Stimulated activated CD4-positive, alpha-beta T cell treated with anti-CD3 and anti-CD28 coated beads, TNF-alpha, amount 100 ng/mL, for 4 hours (primary cell): Measurements from ENCODE around the gene EVPL.

Source experiments
- DNase-seq, 3 experiments: peaks; one replicate each; pipeline ENCODE4 v3.0.0-alpha.2; 2020; ENCODE audit warnings: low read depth in 3 of 3

Gene EVPL

DNA sequence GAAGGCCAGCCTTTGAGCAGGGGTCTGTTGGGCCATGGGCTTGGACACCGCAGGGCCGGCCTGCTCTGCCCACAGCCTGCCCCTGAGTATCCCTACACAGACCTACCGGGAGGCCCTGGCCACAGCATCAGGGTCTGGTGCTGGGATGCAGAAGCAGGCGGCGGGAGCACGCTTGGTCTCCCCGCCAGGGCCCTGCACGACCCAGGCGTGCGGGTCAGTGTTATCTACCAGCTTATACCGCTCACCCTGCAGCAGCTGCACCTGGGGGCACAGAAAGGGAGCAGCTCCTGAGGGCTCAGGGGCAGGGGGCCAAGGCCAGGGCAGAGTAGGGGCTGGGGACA lies 8.8 kb downstream of the EVPL start:
- DNase-seq: no peak

DNA sequence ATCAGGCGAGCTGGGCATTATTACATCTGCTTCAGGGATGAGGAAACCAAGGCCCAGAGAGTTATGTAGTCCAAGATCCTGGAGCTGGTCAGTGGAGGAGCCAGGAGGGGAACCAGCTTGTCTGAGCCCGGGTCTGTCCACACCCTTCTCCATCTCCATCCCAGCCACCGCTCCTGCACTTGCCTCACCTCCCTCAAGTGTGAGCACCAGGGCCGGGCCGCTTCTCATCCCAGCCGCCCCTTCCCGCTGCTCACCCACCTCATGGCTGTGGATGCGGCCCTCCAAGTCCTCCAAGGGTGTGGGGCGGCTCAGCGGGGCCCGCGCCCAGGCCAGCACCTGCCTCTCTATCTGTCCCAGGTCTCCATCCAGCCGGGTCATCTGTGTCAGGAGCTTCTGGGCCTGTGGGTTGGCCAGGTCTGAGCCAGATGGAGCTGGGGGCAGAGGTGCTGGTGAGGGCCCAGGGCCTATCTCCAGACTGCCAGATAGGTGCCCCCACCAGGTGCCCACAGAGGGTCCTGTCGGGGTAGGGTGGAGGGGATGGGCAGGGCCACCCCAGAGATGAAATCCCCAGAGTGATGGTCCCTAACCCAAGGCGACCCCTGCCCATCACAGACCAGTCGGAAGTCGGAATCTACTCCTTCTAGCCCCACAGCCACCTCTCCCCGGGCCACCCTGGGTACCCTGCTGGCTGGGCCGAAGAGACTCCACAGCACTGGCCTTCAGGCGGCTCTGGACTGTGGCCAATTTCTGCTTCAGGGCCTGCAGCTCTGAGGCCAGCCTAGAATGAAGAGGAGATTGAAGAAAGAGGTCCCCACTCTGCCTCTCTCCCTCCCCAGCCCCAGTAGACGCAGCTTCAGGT lies 9.4 kb downstream of the EVPL start:
- no peak for DNase-seq

DNA sequence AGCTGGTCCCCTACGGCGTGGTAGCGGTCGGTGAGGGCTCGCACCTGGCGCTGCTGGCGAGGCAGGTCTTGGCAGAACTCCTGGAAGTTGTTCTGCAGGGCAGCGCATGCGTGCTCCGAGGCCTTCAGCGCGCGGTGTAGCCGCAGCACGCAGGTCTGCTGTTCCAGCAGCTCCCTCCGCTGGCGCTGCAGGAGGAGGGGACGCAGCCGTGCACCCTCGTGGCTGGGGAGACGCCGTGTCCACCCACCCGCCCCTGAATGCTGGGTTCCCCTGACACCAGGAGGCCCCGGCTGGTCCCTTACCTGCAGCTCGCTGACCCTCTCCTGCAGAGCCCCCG lies 12.2 kb downstream of the EVPL start:
- DNase-seq: no peak

DNA sequence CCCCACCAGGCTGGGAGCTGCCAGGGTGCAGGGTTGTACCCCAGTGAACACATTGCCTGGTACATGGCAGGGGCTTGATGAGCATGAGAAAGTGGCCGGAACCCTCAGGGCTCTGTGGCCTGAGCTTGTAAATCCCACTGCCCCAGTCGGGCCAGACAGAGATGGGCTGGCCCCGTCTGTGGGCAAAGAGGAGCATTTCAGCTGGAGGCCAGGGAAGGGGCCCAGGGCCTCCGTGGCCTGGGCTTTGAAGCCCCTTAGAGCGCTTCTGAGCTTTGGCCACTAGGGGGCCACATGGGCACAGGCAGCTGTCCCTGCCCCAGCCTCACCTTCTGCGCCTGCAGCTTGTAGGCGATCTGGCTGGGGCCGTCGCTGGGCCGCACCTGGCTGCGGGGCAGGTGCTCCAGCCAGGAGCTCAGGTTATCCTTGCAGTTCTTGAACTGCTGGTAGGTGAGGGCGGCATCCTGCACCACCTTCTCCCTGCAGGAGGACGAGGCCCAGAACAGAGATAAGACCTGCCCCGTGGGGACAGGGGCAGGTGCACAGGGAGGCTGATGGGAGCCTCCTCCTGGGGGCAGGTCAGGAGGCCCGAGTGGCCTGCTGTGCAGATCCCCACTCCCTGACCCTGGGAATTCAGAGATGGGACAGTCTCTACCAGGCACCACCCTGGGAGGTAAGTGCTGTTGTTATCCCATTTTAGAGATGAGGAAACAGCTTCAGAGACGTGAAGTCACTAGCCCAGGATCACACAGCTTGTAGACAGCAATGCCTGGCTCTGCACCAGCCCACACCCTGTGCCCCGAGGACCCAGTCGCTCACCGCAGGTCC lies 12.8 kb downstream of the EVPL start:
- DNase-seq: peak; percentile 56 to 63 (median 60)

DNA sequence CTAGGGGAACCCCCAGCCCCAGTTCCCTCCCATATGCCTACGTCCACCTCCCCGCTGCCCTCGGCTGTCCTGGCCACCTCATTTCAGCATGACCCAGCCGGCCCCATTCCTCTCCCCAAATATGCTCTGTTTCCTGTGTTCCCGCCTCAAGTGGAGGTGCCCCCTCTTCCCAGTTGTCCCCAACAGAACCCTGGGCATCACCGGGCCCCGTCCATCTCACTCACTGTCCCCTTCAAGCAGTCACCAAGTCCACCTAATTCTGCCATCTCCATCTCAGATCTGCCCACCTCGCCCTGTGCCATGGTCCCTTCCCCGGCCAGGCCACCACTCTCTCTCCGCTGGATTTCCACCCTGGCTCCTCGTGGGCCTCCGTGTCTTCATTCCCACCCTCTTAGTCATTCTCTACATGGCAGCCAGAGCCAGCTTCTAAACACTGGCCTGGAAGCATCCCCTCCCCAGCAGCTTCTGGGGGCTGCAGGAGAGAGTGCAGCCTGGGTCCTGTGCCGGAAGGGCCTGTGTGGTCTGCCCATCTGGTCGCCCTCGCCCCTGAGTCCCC lies 13.7 kb downstream of the EVPL start:
- DNase-seq: no peak

DNA sequence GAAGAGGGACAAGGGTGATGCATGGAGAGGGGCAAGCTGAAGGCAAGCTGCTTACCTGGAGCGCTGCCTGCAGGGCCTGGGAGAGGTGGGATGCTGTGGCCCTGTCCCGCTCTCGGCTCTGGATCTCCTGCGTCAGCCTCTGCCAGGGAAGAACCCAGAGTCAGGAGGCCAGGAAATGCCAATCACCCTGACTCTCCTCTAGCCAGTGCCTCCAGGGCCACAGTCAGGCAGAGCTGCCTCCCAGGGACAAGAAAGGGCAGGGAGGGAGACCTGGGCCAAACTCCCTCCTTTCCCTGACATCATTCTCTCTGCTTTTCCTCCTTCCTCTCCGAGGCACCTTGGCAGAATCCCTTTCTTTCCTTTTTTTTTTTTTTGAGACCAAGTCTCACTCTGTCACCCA lies 15.2 kb downstream of the EVPL start:
- DNase-seq: no peak

DNA sequence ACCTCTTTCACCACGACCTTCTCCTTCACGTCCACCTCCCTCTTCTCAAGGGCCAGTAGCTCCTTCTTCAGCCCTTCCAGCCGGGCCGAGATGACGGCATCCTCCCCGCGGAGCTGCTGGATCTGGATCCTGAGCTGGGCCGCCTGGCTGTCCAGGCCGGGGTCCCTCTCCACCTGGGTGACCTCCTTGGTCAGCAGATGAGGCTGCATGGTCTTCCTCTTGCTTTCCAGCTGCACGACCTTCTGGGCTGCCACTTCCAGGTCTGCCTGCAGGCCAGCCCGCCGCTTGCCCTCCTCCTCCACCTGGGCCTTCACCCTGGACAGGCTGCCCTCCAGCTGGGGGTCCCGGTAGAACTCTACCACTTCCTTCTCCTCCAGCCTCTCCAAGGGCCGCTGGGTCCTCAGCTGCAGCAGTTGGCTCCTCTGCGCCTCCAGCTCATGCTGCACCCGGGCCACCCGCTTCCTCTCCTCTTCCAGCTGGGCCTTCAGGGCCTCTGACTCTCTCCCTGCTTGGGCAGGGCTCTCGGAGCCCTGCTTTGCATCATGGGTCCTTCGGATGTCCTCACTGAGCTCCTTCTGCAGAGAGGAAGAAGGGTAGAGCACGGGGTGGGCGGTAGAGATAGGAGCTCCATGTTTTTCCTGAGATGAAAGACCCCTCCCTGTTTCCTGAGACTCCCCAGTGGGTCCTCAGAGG lies 17.0 kb downstream of the EVPL start:
- DNase-seq: no peak

DNA sequence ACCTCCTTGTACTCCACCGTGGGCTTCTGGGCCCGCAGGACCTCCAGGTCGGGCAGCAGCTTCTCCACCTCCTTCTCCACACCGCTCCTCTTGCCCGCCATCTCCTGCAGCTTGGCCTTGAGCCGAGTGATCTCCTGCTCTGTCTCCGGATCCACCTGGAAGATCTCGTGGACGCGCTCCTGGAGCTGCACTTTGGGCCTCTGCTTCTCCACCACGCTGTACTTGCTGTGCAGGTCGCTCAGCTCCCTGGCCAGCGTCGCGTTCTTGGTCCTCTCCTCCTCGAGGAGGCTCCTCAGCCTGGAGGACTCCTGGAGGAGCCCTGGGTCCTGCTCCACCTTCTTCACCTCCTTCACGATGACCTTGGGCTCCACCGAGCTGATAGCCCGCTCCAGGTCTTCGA lies 17.7 kb downstream of the EVPL start:
- DNase-seq: no peak

DNA sequence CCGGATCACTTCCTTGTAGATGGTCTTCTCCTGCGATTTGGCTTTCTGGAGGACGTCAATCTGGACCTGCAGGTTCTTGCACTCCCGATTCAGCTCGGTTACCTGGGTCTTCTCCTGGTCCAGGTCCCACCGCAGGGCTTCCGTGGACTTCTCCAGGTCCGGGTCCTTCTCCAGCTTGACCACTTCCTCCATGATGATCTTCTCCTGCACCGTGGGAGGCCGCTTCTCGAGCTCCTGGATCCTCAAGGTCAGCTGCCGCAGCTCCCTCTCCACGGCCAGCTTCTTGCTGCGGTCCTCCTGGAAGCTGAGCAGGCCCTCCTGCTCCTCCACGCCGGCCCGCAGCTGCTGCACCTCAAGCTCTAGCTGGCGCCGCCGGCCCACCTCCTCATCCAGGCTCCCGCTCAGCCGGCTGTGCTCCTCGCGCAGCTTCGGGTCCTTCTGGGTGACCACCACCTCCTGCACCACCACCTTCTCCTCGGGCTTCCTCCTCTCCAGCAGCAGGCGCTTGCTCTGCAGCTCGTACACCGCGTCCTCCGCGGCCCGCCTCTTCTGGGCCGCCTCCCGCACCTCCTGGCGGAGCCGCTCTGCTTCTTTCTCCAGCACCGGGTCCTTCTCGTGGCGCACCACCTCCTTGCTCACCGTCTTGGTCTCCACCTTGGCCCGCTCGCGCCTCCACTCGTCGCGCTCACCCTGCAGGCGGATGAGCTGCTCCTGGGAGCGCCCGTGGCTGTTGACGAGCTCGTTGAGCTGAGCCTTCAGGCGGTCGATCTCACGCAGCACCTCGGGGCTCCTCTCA lies 18.3 kb downstream of the EVPL start:
- no peak for DNase-seq

DNA sequence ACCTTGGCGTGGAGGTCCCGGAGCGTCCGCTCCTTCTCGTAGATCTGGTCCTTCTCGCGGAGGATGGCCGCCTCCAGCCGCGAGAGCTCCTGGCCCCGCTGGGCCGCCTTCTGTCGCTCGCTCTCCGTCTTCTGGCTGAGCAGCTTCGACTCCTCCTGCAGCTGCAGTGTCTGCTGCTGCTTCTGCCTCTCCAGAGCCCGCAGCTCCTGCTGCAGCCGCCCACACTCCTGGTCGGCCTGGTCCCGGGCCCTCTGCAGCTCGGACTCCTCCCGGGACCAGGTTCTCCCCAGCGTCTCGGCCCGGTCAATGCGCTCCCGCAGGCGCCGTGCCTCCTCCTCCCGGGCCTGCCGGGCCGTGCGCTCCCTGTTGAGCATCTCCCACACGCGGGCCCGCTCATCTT lies 18.9 kb downstream of the EVPL start:
- no peak for DNase-seq

DNA sequence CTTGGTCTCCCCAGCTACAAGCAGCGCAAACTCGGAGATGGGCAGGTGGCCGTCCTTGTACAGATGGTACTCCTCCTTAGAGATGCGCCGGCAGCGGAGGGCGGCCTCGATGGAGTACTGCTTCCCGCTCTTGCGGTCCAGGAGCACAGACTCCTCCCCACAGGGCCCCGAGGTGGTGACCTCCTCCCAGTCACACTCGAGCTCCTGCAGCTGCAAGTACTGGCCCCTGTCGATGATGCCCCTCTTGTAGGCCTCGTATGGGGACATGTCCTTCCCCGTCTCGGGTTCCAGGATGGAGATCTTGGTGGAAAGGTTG lies 19.3 kb downstream of the EVPL start:
- no peak for DNase-seq

DNA sequence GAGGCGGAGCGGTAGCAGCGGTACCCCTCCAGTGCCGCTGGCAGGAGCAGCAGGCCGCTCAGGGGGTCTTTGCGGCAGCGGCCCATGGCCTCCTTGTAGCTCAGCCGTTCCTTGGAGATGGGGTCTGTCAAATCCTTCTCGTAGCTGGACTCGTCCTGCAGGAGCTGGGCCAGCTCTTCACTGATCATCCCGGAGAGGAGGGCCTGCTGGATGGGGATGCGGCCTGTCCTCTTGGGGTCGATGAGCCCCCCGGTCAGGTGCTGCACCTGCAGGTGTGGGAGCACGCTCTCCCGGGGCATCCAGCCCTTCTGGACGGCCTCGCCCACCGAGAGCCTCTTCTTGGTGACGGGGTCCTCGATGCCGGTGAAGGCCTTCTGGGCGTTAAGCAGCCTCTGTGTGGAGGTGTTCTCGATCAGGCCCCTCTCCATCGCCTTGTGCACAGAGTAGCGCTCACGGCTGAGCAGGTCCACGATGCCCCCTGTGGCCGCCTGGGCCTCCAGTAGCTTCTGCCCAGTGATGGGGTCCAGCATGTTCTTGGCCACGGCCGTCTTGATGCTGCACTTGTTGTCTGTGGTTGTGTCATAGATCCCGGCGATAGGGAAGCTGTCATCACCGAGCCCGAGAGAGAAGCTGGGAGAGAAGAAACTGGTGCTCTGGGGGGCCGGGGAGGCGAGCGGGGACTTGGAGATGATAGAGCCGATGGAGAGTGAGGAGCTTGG lies 19.8 kb downstream of the EVPL start:
- no peak for DNase-seq

DNA sequence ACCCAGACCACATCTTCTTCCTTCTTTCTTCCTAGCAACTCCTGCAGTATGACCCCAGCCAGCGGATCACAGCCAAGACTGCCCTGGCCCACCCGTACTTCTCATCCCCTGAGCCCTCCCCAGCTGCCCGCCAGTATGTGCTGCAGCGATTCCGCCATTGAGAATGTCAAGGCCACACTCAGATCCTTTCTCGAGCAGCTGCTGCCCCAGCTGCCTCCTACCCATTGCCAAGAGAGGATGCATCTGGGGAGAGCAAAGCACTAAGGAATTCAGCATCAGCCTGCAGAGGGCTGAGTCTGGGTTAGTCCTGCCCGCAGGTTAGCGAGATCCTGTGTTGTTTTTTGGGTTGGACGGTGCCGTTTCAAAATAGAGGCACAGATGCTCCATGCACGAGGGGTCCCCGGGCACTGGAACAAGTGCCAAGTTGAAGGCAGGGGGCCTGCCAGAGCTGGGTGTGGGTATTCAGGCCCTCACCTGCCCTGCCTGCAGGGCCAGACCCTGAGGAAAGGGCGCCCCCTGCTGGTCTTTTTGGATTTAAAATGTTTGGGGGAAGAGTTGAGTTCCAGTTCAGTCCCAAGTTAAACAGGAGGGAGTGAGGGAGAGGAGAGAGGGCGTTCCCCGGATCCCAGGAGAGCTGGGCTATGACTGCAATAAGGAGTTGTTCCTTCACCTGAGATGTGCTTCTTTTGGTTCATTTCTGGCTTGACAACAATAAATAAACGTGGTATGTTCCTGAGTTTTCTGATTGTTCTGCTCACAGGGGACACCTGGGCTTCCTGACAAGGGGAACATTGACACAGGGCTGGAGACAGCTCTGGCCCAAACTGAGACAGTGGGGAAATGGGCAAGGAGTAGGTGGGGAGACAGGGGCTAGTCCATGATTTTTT lies 21.6 kb downstream of the EVPL start:
- DNase-seq: peak; percentile 48 to 76 (median 67)

DNA sequence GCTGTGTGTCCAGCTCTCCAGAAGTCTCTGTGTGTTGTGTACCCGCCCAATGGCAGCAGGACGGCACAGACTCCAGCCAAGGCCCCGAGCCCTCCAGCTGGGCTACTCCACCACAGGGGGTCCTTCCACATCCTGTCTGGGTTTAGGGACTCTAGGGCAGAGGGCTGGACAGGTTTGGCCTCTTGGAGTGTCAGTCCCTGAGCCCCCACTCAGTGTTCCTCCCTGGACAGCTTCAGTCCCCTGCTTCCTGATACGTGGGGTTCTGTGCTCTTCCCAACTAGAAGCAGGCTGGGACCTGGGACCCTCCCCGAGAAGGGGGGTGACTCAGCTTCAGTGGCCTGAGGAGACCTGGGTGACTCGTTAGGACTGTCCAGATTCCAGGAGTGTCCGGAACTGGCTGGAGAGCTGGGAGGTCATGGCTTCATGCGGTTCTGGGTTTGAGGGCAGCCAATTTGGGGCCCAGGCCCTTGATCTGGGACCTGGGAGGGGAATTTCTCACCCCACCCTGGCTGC lies 22.3 kb downstream of the EVPL start:
- DNase-seq: no peak

DNA sequence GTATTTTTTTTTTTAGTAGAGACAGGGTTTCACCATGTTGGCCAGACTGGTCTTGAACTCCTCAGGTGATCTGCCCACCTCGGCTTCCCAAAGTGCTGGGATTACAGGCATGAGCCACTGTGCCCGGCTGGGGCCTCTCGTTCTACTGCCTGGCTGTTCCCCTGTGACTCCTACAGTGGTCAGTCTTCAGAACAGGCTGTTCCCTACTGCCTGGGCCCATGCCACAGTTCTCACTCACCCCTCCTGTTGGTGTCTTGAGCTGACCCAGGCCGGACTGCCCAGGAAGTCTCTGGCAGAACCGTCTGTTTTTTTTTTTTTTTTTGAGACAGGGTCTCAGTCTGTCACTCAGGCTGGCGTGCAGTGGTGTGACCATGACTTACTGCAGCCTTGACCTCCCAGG lies 23.2 kb downstream of the EVPL start:
- DNase-seq: no peak

DNA sequence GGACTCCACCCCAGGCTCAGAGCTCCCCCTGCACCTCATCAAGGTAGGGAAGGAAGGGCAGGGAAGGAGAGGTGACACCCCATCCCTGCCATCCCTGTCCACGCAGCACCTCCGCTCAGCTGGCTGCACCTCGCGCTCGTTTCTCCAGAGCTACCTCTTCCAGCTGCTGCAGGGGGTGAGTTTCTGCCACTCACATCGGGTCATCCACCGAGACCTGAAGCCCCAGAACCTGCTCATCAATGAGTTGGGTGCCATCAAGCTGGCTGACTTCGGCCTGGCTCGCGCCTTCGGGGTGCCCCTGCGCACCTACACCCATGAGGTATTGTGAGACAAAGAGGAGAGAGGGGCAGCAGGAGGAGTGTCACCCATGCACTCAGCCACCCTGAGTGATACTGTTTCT lies 25.0 kb downstream of the EVPL start:
- no peak for DNase-seq

DNA sequence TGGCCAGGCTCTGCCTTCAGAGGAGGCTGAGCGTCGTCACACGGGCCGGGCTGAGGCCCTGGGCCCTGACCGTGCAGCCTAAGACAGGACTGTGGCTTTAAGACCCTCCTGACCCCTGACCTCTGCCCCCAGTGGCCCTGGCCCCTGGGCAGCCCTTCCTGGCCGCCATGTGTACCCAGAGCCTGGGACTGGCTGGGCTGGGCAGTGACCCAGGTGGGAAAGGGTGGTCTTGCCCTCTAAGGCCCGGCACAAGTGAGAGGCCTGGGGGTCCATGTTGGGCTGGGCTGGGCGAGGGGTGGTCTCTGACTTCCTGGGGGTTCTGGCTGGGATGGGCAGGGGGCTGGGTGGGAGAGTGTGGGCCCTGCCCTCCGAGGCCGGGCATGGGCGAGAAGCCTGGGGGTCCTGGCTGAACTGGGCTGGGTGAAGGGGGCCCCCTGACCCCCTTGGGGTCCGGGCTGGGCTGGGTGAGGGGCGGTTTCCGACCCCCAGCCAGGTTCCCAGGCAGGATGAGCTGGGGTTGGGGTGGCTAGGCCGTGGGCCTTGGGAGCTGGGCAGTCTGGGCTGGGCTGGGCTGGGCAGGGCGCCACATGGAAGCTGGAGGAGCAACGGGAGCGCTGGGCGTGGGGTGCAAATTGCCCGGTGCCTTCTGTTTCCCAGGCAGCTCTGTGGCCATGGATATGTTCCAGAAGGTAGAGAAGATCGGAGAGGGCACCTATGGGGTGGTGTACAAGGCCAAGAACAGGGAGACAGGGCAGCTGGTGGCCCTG lies 26.2 kb downstream of the EVPL start, which contains the start of gene CDK3:
Gene CDK3, plus strand, starts transcription at position 101 of the 767 bp plus-strand sequence. Its CDS starts 571 bp downstream, at position 672.
- no peak for DNase-seq

DNA sequence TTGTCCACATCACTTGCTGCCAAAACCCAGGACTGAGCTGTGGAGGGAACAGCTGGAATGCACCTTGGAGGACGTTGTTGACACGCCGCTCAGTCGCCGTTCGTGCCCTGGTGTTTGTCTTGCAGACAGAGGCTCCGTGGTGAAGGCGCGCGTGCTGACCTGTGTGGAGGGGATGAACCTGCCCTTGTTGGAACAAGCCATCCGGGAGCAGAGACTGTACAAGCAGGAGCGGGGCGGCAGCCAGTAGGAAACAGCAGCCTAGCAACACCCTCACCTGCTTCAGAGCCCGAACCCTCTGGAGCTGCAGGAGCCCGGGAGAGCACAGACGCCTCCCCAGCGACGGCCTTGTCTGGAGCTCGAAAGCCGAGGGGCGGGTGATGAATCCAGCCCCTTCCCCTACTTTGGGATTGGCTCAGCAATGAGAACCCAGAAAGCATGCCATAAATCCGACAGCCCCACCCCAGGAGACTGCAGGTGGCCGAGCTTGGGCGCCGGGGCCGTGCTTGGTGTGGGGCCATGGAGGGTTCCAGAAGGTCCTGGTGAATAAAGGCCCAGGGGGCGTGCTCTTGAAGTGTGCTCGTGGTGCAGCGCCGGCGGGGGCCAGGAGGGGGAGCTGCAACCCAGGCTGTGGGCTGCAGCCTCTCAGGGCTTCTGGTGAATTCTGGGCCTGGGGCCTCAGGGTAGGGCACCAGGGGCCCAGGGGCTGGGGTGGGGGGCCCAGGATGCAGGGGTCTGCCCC lies 26.9 kb downstream of the EVPL start:
- peak; percentile 29 to 44 (median 30) for DNase-seq
